Measurements from ENCODE around the gene MAGEB4.

GRCh38 chrX:30228526-30228925 is 13.3 kb upstream of the MAGEB4 start:
- no peak for TF ChIP-seq CTCF (IDR thresholded peaks at IDR 0.05)
- TF ChIP-seq POLR2A (IDR thresholded peaks at IDR 0.05) = no peak

All from lower leg skin (tissue), 3 donors.